GM18498 (cell line): ENCODE measurements around the gene UQCRC1.

Source experiments
- ATAC-seq: cut with Tn5 transposase; IDR thresholded peaks from one replicate; pipeline ENCODE4 v1.9.1; 2021; ENCODE audit warnings: mild to moderate bottlenecking, moderate library complexity; ENCODE audit not compliant: unreplicated experiment

Gene UQCRC1

GRCh38 chr3:48633743-48634142 is 24.3 kb upstream of the UQCRC1 start:
- no peak for ATAC-seq

- no peak for ATAC-seq
Observed at GRCh38 chr3:48633256-48633655, 23.8 kb upstream of the UQCRC1 start.

GRCh38 chr3:48631516-48632448 is 22.3 kb upstream of the UQCRC1 start:
- no peak for ATAC-seq

- no peak for ATAC-seq
Observed at GRCh38 chr3:48630833-48631232, 21.4 kb upstream of the UQCRC1 start.

GRCh38 chr3:48630407-48630806 is 21.0 kb upstream of the UQCRC1 start:
- no peak for ATAC-seq

- no peak for ATAC-seq
Observed at GRCh38 chr3:48629894-48630293, 20.4 kb upstream of the UQCRC1 start.

- ATAC-seq, result no peak
Observed at GRCh38 chr3:48628277-48629017, 19.0 kb upstream of the UQCRC1 start.

GRCh38 chr3:48625600-48625999 is 16.2 kb upstream of the UQCRC1 start:
- ATAC-seq, result no peak

GRCh38 chr3:48624767-48625166 is 15.3 kb upstream of the UQCRC1 start:
- ATAC-seq, result no peak

GRCh38 chr3:48623851-48624547 is 14.6 kb upstream of the UQCRC1 start:
- ATAC-seq, result no peak

GRCh38 chr3:48621461-48621869 is 12.0 kb upstream of the UQCRC1 start, which contains the start of gene TMEM89:
TMEM89 (minus strand) TSS chr3:48621769; CDS start chr3:48621756, 13 bp downstream.
- no peak for ATAC-seq

- no peak for ATAC-seq
Observed at GRCh38 chr3:48619541-48620524, 10.4 kb upstream of the UQCRC1 start.

GRCh38 chr3:48617559-48617958 is 8.1 kb upstream of the UQCRC1 start:
- no peak for ATAC-seq

GRCh38 chr3:48614044-48614443 is 4.6 kb upstream of the UQCRC1 start:
- no peak for ATAC-seq

GRCh38 chr3:48612309-48612708 is 2.9 kb upstream of the UQCRC1 start:
- ATAC-seq, result no peak

GRCh38 chr3:48607519-48607918 is 1.9 kb downstream of the UQCRC1 start:
- no peak for ATAC-seq

GRCh38 chr3:48601622-48601994 is 7.8 kb downstream of the UQCRC1 start:
- ATAC-seq, result no peak

GRCh38 chr3:48600711-48601621 is 8.5 kb downstream of the UQCRC1 start:
- ATAC-seq, result no peak
